OCI-LY3 (cell line): ENCODE data around the gene VCAN.

Source experiments
- EZH2phosphoT487 ChIP-seq: fragments of 200-600 bp; shearing (Covaris generic); IDR thresholded peaks from 2 replicates; pipeline ENCODE4 v1.6.1; 2018; ENCODE audit warnings: antibody characterized with exemption, mixed run types, low read depth
- TF ChIP-seq, protein P1 (sequence below): fragments of 200-600, 300-600 bp; sonication (generic); IDR thresholded peaks from 2 replicates; pipeline ENCODE4 v1.5.1; 2014; ENCODE audit warnings: antibody characterized with exemption, low read length, low read depth

DNA sequence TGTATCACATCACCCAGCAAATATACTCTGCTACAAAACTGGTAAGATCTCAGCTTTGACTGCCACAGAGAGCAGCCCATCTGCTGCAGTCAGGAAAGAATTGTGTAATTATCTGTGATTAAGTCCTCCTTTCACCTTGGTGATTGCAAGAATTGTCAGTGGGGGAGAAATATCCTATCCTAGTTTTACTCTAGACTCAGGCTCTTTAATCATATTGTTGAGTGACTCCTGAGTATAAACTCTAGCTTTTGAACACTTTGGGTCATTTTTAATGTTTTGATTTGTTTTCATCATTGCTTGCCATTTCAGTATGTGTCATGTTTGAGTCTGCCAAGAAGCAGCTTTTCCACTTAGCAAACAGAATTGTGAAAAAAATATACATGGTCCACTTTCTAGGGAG lies 32.1 kb downstream of the VCAN start:
- TF ChIP-seq, protein P1, sequence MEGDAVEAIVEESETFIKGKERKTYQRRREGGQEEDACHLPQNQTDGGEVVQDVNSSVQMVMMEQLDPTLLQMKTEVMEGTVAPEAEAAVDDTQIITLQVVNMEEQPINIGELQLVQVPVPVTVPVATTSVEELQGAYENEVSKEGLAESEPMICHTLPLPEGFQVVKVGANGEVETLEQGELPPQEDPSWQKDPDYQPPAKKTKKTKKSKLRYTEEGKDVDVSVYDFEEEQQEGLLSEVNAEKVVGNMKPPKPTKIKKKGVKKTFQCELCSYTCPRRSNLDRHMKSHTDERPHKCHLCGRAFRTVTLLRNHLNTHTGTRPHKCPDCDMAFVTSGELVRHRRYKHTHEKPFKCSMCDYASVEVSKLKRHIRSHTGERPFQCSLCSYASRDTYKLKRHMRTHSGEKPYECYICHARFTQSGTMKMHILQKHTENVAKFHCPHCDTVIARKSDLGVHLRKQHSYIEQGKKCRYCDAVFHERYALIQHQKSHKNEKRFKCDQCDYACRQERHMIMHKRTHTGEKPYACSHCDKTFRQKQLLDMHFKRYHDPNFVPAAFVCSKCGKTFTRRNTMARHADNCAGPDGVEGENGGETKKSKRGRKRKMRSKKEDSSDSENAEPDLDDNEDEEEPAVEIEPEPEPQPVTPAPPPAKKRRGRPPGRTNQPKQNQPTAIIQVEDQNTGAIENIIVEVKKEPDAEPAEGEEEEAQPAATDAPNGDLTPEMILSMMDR, result no peak
- TF ChIP-seq EZH2phosphoT487, result no peak
